K562 (cell line): ENCODE data around the gene ELOF1. TPM values are rescaled to one million over a fixed set of nuclear protein-coding genes. Genes with fewer than 3 reads are reported as not detected.

Experiments used
- ATF1 ChIP-seq, 2 experiments: fragments of 450-650 bp in 1 of 2; IDR thresholded peaks; 2 replicates each; pipeline ENCODE4 v1.6.1; 2016; ENCODE audit warnings: missing compliant biosample characterization in 1 of 2, missing genetic modification characterization in 1 of 2
- EP300 ChIP-seq: IDR thresholded peaks from 2 replicates; pipeline ENCODE4 v1.6.1; 2012; ENCODE audit warnings: low read length, improper control_type of control experiment
- FOXJ3 ChIP-seq: sonication (generic); formaldehyde crosslinking; IDR thresholded peaks from 2 replicates; pipeline ENCODE4 v1.4.0; 2020; ENCODE audit warnings: mild to moderate bottlenecking, missing genetic modification reagents
- HNRNPK ChIP-seq: fragments of 200-400 bp; formaldehyde crosslinking; IDR thresholded peaks from one replicate; pipeline ENCODE4 v1.6.1; 2018; ENCODE audit warnings: mild to moderate bottlenecking, low read depth, low read length; ENCODE audit not compliant: poor library complexity, severe bottlenecking
- KAT8 ChIP-seq: fragments of 450-650 bp; IDR thresholded peaks from 2 replicates; pipeline ENCODE4 v1.6.1; 2016; ENCODE audit warnings: low read depth, mild to moderate bottlenecking
- MBD2 ChIP-seq: sonication (generic); IDR thresholded peaks from 2 replicates; pipeline ENCODE4 v1.6.1; 2016; ENCODE audit warnings: low read depth, borderline replicate concordance
- MCM7 ChIP-seq, 2 experiments: fragments of 450-650 bp; IDR thresholded peaks; 2 replicates each; pipeline ENCODE4 v1.6.1; 2016 to 2018
- NCOR1 ChIP-seq: fragments of 450-650 bp; IDR thresholded peaks from 2 replicates; pipeline ENCODE4 v1.6.1; 2016; ENCODE audit warnings: mild to moderate bottlenecking, moderate library complexity
- NONO ChIP-seq, 2 experiments: fragments of 200-400 bp in 1 of 2; fragments of 450-650 bp in 1 of 2; formaldehyde crosslinking in 1 of 2; IDR thresholded peaks; 2 replicates each; pipeline ENCODE4 v1.6.1; 2017; ENCODE audit warnings: low read depth in 2 of 2, mild to moderate bottlenecking in 2 of 2, moderate library complexity in 2 of 2, low read length in 1 of 2
- NR2C1 ChIP-seq, 2 experiments: fragments of 450-650 bp; IDR thresholded peaks; 2 replicates each; pipeline ENCODE4 v1.6.1; 2017; ENCODE audit warnings: mild to moderate bottlenecking in 2 of 2, antibody characterized with exemption in 1 of 2, inconsistent platforms in 1 of 2, missing compliant biosample characterization in 1 of 2, missing genetic modification characterization in 1 of 2
- RBM25 ChIP-seq: fragments of 200-400 bp; formaldehyde crosslinking; IDR thresholded peaks from 2 replicates; pipeline ENCODE4 v1.6.1; 2018; ENCODE audit warnings: low read length, low read depth, moderate library complexity; ENCODE audit not compliant: severe bottlenecking
- RNF2 ChIP-seq: sonication (generic); IDR thresholded peaks from 2 replicates; pipeline ENCODE4 v1.6.1; 2016
- SAP30 ChIP-seq: fragments of 200-600 bp; sonication (generic); IDR thresholded peaks from 2 replicates; pipeline ENCODE4 v1.6.1; 2012; ENCODE audit warnings: borderline replicate concordance, low read depth, mild to moderate bottlenecking, moderate library complexity, low read length, control low read depth, inconsistent platforms; ENCODE audit not compliant: insufficient read depth, poor library complexity, severe bottlenecking
- SP1 ChIP-seq: sonication (generic); formaldehyde crosslinking; IDR thresholded peaks from 2 replicates; pipeline ENCODE4 v1.8.1; 2022; ENCODE audit warnings: mild to moderate bottlenecking, missing genetic modification reagents
- TRIM24 ChIP-seq, 2 experiments: fragments of 450-650 bp; IDR thresholded peaks; 2 replicates each; pipeline ENCODE4 v1.6.1; 2016
- ZBTB1 ChIP-seq: sonication (generic); formaldehyde crosslinking; IDR thresholded peaks from 2 replicates; pipeline ENCODE4 v1.8.1; 2023; ENCODE audit warnings: missing genetic modification reagents, low read depth, mild to moderate bottlenecking, borderline replicate concordance
- ZBTB17 ChIP-seq: fragments of 450-650 bp; formaldehyde crosslinking; IDR thresholded peaks from 2 replicates; pipeline ENCODE4 v1.4.0; 2020; ENCODE audit warnings: mild to moderate bottlenecking
- ZFX ChIP-seq: sonication (generic); formaldehyde crosslinking; IDR thresholded peaks from 2 replicates; pipeline ENCODE4 v1.8.0; 2022; ENCODE audit warnings: mild to moderate bottlenecking, missing genetic modification reagents, moderate library complexity
- ZNF146 ChIP-seq: IDR thresholded peaks from one replicate; pipeline ENCODE4 v1.6.1; 2018; ENCODE audit warnings: missing compliant biosample characterization; ENCODE audit not compliant: unreplicated experiment
- ZNF408 ChIP-seq: fragments of 250-450 bp; sonication (Bioruptor Pico); IDR thresholded peaks from 2 replicates; pipeline ENCODE4 v1.4.0; 2020; ENCODE audit warnings: low read depth, mild to moderate bottlenecking, moderate library complexity
- ZZZ3 ChIP-seq: fragments of 450-650 bp; IDR thresholded peaks from 2 replicates; pipeline ENCODE4 v1.6.1; 2016; ENCODE audit warnings: antibody characterized with exemption, mild to moderate bottlenecking, moderate library complexity
- polyA plus RNA-seq, 8 experiments: library from polyadenylated mRNA; depleted of rRNA in 4 of 8; stranded (reverse) in 5 of 8; unstranded in 3 of 8; fragments of >200 nt; fragmentation: Nextera tagmentation in 2 of 8; fragmentation: Illumina TruSeq in 1 of 8; extraction: Ambion mirVana in 2 of 8; extraction: Trizol in 1 of 8; gene quantifications; 2 replicates each; pipeline versions ENCODE4 v1.2.1 to v1.2.3, GENCODE V29; 2011 to 2014; ENCODE audit warnings: inconsistent platforms in 1 of 8, missing spikeins in 1 of 8
- total RNA-seq, 7 experiments: library from RNA; depleted of rRNA in 6 of 7; stranded (reverse); fragments of >200 nt in 6 of 7; fragmentation: Illumina TruSeq in 2 of 7; extraction: Trizol in 2 of 7; gene quantifications; 2 replicates each; pipeline versions ENCODE4 v1.2.1 to v1.2.3, GENCODE V29; 2011 to 2021; ENCODE audit warnings: low replicate concordance in 1 of 7
- TF ChIP-seq, protein P1 (sequence below): sonication (generic); formaldehyde crosslinking; IDR thresholded peaks from 2 replicates; pipeline ENCODE4 v1.5.0; 2020; ENCODE audit warnings: missing genetic modification reagents
- TF ChIP-seq, protein P2 (sequence below): sonication (generic); formaldehyde crosslinking; IDR thresholded peaks from 2 replicates; pipeline ENCODE4 v1.9.0; 2022; ENCODE audit warnings: mild to moderate bottlenecking, missing genetic modification reagents
- TF ChIP-seq, protein P3 (sequence below): conservative IDR thresholded peaks from 2 replicates; pipeline ENCODE4 v1.6.1; 2011; ENCODE audit warnings: low read depth, mild to moderate bottlenecking, low read length; ENCODE audit not compliant: control insufficient read depth
- TF ChIP-seq, protein P4 (sequence below): sonication (generic); formaldehyde crosslinking; IDR thresholded peaks from 2 replicates; pipeline ENCODE4 v1.8.0; 2022; ENCODE audit warnings: missing genetic modification reagents, mild to moderate bottlenecking, borderline replicate concordance

ELOF1 gene
- total and polyA plus RNA-seq, 9 of the 15 experiments (the other 6 are each of a cell fraction or from before 2014, with no cell fraction given), result 16.7 to 147 (median 74.2) TPM

DNA sequence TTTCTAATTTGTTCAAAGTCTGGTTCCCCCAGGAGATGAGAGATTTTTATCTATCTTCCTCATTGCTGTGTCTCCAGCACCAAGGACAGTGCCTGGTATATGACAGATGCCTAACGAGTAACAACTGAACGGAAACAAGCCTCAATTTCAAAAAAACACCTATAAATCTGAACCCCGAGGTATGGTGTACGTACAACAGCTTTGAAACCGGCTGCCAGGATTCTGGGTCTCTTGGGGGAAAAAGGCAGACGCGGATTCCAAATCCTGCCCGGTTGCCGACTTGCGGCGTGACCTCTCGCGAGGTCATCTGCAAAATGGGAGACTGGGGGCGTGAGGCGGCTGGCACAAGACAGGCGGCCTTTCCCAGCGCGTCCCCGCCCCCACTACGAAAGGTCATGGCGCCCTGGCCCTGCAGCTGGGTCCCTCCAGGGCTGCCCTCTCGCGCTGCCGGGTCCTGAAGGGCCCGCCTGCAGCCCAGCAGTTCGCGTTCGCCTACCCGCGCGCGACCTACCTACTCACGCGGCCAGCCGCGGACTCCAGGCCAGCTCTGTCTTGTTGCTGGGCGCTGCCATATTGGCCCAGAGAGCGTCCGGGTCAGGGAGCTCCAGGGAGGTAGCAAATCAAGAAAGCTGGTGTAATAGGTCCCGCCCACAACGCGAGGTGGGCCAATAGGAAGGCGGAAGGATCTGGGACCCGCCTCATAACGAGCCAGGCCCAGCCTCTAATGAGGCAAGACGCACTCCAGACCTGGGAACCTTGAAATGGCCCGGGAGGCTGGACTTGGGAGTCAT lies 30.3 kb downstream of the ELOF1 start, which contains the start of gene ECSIT (continued):
- peak; percentile 73 for TF ChIP-seq SP1 (CRISPR knock-in tag)
- TF ChIP-seq, protein P1, sequence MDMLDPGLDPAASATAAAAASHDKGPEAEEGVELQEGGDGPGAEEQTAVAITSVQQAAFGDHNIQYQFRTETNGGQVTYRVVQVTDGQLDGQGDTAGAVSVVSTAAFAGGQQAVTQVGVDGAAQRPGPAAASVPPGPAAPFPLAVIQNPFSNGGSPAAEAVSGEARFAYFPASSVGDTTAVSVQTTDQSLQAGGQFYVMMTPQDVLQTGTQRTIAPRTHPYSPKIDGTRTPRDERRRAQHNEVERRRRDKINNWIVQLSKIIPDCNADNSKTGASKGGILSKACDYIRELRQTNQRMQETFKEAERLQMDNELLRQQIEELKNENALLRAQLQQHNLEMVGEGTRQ (CRISPR knock-in tag), result 0 out of 2 replicates have a peak, but pooled peaks have one; percentile 3
- TF ChIP-seq SAP30, result peak; percentile 97
- TF ChIP-seq HNRNPK, result no peak
- no peak for TF ChIP-seq ZNF408
- TF ChIP-seq, protein P2, sequence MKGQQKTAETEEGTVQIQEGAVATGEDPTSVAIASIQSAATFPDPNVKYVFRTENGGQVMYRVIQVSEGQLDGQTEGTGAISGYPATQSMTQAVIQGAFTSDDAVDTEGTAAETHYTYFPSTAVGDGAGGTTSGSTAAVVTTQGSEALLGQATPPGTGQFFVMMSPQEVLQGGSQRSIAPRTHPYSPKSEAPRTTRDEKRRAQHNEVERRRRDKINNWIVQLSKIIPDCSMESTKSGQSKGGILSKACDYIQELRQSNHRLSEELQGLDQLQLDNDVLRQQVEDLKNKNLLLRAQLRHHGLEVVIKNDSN (CRISPR knock-in tag), result peak; percentile 44; the same call in 1 of the 2 replicates
- TF ChIP-seq NCOR1, result 0 out of 2 replicates have a peak, but pooled peaks have one; percentile 4
- TF ChIP-seq MCM7 (IDR thresholded peaks at IDR 0.05), result no peak
- TF ChIP-seq ZFX (CRISPR knock-in tag), result peak; percentile 82
- TF ChIP-seq ZBTB1 (CRISPR knock-in tag), result no peak
- no peak for TF ChIP-seq ZNF146 (CRISPR knock-in tag)
- TF ChIP-seq RBM25, result peak; percentile 3
- TF ChIP-seq, protein P3, sequence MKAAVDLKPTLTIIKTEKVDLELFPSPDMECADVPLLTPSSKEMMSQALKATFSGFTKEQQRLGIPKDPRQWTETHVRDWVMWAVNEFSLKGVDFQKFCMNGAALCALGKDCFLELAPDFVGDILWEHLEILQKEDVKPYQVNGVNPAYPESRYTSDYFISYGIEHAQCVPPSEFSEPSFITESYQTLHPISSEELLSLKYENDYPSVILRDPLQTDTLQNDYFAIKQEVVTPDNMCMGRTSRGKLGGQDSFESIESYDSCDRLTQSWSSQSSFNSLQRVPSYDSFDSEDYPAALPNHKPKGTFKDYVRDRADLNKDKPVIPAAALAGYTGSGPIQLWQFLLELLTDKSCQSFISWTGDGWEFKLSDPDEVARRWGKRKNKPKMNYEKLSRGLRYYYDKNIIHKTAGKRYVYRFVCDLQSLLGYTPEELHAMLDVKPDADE, result peak; percentile 61; the same call in 1 of the 2 replicates
- 0 out of 2 replicates have a peak, but pooled peaks have one; percentile 20 for TF ChIP-seq ZBTB17
- TF ChIP-seq, protein P4, sequence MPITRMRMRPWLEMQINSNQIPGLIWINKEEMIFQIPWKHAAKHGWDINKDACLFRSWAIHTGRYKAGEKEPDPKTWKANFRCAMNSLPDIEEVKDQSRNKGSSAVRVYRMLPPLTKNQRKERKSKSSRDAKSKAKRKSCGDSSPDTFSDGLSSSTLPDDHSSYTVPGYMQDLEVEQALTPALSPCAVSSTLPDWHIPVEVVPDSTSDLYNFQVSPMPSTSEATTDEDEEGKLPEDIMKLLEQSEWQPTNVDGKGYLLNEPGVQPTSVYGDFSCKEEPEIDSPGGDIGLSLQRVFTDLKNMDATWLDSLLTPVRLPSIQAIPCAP (CRISPR knock-in tag), result peak; percentile 59; the same call in 1 of the 2 replicates
- TF ChIP-seq ZZZ3, result no peak
- TF ChIP-seq FOXJ3 (CRISPR knock-in tag), result no peak
- peak; percentile 41; the same call in 1 of the 2 replicates for TF ChIP-seq KAT8
- no peak for TF ChIP-seq RNF2
- peak; percentile 86 for TF ChIP-seq MBD2
- TF ChIP-seq ATF1 (CRISPR knock-in tag; IDR thresholded peaks at IDR 0.05), result no peak
- TF ChIP-seq ATF1 (tag; IDR thresholded peaks at IDR 0.05), result peak; percentile 83
- TF ChIP-seq NR2C1 (IDR thresholded peaks at IDR 0.05), result peak; percentile 99
- TF ChIP-seq NR2C1 (tag; IDR thresholded peaks at IDR 0.05), result peak; percentile 99
- TF ChIP-seq EP300, result 0 out of 2 replicates have a peak, but pooled peaks have one; percentile 7
- TF ChIP-seq TRIM24 (IDR thresholded peaks at IDR 0.05), result no peak
- peak in 1 of 2 experiments; percentile 53; a peak in 1 of 4 replicates for TF ChIP-seq NONO (IDR thresholded peaks at IDR 0.05; ENCODE audit: low read depth in 2 of 2, low read length in 1 of 2)
